HG03432 (cell line): ENCODE results near the gene MICAL1.

Experiments
- ATAC-seq: cut with Tn5 transposase; IDR thresholded peaks from one replicate; pipeline ENCODE4 v1.9.1; 2021; ENCODE audit warnings: mild to moderate bottlenecking, moderate library complexity; ENCODE audit not compliant: unreplicated experiment

MICAL1 gene

GRCh38 chr6:109436041-109436440 lies 19.5 kb downstream of the MICAL1 start:
- ATAC-seq: no peak

GRCh38 chr6:109434456-109434855 lies 21.1 kb downstream of the MICAL1 start:
- no peak for ATAC-seq

- ATAC-seq: no peak
These were observed 26.1 kb downstream of the MICAL1 start for GRCh38 chr6:109429496-109429895.

DNA sequence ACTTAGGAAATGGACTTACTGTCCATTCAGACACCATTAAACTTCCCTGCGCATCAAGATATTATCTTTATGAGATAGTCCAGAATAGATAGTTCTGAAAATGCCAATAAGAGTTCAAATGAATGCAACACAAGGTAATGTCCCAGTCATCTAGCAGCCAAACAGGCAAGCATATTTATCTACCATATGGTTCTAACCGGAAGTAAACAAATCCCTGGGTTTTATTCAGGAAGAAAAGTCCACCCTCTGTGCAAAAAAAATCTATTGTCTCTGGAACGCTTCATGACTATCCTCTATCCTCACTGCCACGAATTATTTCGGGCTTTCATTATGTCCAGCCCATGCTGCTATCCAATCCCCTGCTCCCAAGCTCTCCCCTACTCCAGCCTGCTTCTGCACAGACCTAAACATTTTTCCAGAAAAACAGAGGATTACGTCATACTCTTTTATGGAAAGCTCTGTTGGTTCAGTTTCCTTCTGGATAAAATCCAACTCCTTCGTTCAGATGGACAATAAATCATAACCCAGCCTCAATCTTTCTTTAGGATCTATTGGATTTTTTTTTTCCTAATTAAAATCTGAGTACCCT lies 26.6 kb downstream of the MICAL1 start:
- ATAC-seq: no peak

- ATAC-seq: no peak
These were observed 30.6 kb downstream of the MICAL1 start for GRCh38 chr6:109424946-109425345.

- ATAC-seq: no peak
These were observed 34.4 kb downstream of the MICAL1 start for GRCh38 chr6:109421184-109421583.

GRCh38 chr6:109420751-109421150 lies 34.8 kb downstream of the MICAL1 start:
- no peak for ATAC-seq

GRCh38 chr6:109417646-109418045 lies 37.9 kb downstream of the MICAL1 start:
- no peak for ATAC-seq

GRCh38 chr6:109411034-109411433 lies 44.5 kb downstream of the MICAL1 start:
- no peak for ATAC-seq

GRCh38 chr6:109406196-109406595 lies 49.4 kb downstream of the MICAL1 start:
- no peak for ATAC-seq

DNA sequence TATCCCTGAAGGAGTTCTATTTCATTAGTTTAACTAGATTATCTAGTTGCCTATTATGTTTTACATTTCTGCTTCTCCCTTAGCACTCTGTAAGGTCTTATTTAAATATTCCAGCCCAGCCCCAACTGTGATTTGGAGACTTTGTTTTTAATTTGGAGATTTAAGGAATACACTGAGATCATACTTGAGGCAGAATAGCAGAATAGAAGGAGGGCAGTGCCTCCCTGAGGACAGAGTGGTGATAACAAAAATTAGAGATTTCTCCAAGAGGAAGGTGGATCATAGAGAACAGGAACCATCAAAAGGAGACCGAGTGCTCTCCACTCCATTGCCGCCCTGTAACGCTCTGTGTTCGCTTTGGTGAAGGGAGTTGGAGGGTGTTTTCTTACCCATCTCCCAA lies 58.6 kb downstream of the MICAL1 start:
- ATAC-seq: no peak

- no peak for ATAC-seq
These were observed 59.4 kb downstream of the MICAL1 start for GRCh38 chr6:109396046-109396718.
